Amniotic stem cell (primary cell): ENCODE data around the gene CAMTA2.
"Not testable (repeated sequence)": the region's sequence is repeated elsewhere in the genome, so short reads cannot be mapped to it uniquely, and the experiment has no call there.

Experiments used
- DNase-seq: peaks from one replicate; lab custom pipeline; 2025; lab: John Stamatoyannopoulos, UW

CAMTA2 gene

DNA sequence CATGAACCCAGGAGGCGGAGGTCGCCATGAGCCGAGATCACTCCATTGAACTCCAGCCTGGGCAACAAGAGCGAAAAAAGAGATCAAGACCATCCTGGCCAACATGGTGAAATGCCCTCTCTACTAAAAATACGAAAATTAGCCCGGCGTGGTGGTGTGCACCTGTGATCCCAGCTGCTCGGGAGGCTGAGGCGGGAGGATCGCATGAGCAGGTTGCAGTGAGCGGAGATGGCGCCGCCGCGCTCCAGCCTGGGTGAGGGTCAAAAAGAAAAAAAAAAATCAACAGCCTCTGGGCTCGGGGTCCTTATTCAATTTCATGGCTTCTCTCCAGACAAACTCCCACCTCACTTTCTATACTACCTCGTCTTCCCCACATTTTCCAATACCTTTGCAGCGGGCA, 58.6 kb downstream of the CAMTA2 start:
- DNase-seq, result no peak

GRCh38 chr17:4926577-4927335, 60.7 kb downstream of the CAMTA2 start:
- not testable (repeated sequence) for DNase-seq

DNA sequence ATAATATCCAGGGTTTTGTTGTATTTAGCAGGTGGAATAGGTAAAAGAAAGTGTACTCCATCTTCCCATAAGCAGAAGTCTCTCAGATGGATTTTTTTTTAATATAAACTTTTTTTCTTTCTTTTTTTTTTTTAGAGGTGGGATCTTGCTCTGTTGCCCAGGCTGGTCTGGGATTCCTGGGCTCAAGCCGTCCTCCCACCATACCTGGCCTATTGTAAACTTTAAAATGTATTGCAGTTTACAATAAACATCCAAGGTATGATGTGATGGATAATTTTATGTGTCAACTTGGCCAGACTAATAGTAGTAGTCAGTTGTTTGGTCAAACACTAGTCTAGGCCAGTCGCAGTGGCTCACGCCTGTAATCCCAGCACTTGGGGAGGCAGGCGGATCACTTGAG, 66.2 kb downstream of the CAMTA2 start:
- DNase-seq, result no peak

DNA sequence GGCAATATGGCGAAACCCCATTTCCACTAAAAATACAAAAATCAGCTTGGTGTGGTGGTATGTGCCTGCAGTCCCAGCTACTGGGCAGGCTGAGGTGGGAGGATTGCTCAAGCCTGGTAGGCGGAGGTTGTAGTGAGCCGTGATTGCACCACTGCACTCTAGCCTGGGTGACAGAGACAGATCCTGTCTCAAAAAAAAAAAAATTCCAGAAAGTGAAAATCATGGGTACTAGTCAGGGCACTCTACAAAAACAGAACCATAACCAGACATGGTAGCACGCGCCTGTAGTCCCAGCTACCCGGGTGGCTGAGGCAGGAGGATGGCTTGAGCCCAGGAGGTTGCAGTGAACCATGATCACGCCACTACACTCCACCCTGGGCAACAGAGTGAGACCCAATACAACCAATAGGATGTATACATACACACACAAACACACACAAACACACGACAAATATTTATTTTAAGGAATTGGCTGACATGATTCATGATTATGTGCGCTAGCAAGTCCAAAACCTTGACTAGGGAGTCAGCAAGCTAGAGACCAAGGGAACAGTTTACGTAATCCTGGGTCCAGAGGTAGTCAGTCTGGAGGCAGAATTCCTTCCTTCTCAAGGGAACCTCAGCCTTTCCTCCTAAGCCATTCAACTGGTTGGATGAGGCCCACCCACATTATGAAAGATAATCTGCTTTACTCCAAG, 67.0 kb downstream of the CAMTA2 start:
- no peak for DNase-seq

DNA sequence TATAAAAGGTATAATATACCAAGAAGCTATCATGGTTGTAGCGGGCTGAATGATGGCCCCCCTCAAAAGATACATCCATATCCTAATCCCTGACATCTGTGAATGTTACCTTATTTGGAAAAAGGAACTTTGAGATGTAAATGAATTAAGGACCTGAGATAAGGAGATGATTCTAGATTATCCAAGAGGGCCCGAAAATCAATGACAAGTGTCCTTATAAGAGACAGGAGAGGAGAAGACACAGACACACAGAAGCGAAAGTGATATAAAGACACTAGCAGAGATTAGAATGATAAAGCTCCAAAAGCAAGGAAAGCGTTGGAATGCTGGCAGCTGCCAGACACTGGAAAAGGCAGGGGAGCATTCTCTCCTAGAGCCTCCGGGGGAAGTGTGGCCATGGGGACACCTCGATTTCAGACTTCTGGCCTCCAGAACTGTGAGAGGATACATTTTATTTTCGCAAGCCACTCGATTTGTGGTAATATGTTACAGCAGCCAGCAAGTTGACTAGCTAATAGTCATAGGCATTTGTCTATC, 67.9 kb downstream of the CAMTA2 start:
- no peak for DNase-seq
